Esophagus squamous epithelium (tissue), 5 donors: ENCODE measurements around the gene CPNE7. TPM values are rescaled to one million over a fixed set of nuclear protein-coding genes. Genes with fewer than 3 reads are reported as not detected.

ENCODE experiments used
- DNase-seq: peaks from one replicate; lab custom pipeline; 2025; lab: John Stamatoyannopoulos, UW
- H3K27ac ChIP-seq, 4 donors: fragments of 200-600 bp; sonication (generic); one replicate each; pipeline ENCODE4 v1.5.1; 2016 to 2019; ENCODE audit warnings: mild to moderate bottlenecking in 1 of 4
- H3K27me3 ChIP-seq, 4 donors: fragments of 200-600 bp; sonication (generic); 1 replicate in 3 of 4; 2 replicates in 1 of 4; pipeline versions ENCODE4 v1.5.1 to v1.6.0; 2017 to 2021; ENCODE audit warnings: antibody characterized with exemption in 1 of 4
- H3K36me3 ChIP-seq, 3 donors: fragments of 200-600 bp; sonication (generic); one replicate each; pipeline ENCODE4 v1.5.1; 2016 to 2019
- H3K4me1 ChIP-seq, 3 donors: fragments of 200-600 bp; sonication (generic); one replicate each; pipeline ENCODE4 v1.5.1; 2017 to 2019
- H3K4me3 ChIP-seq, 4 donors: fragments of 200-600 bp; sonication (generic); 1 replicate in 3 of 4; 2 replicates in 1 of 4; pipeline ENCODE4 v1.5.1; 2016 to 2019; ENCODE audit warnings: mild to moderate bottlenecking in 2 of 4, moderate library complexity in 1 of 4
- H3K9me3 ChIP-seq, 3 donors: fragments of 200-600 bp; sonication (generic); one replicate each; pipeline ENCODE4 v1.5.1; 2016 to 2019
- POLR2A ChIP-seq, 4 donors: fragments of 450-650 bp; IDR thresholded peaks; one replicate each; pipeline ENCODE4 v1.6.1; 2017; ENCODE audit warnings: antibody characterized with exemption in 4 of 4, mild to moderate bottlenecking in 4 of 4, moderate library complexity in 3 of 4
- WGBS, 2 donors: methylation state at CpG; one replicate each; pipeline ENCODE4 v1.1.5; 2018; 5-methylcytosine and 5-hydroxymethylcytosine counted together
- intact Hi-C: fragments of 100-400 bp; cut with DNase I; formaldehyde crosslinking; loops from one replicate; pipeline ENCODE4 v1.15.0; 2022
- total RNA-seq, 4 donors: library from RNA; depleted of rRNA; stranded (reverse); fragments of >200 nt; gene quantifications; one replicate each; pipeline ENCODE4 v1.1.0, GENCODE V29; 2016
- TF ChIP-seq, protein P1 (sequence below), 6 experiments: fragments of 450-650 bp in 4 of 6; fragments of 200-600 bp in 2 of 6; sonication (generic) in 2 of 6; IDR thresholded peaks; one replicate each; pipeline ENCODE4 v1.5.1; 2016 to 2019; ENCODE audit warnings: antibody characterized with exemption in 6 of 6, mild to moderate bottlenecking in 4 of 6, moderate library complexity in 4 of 6
- donor health status: DM: yes; HTN: yes; CAD: no.

CPNE7 gene
- total RNA-seq, 4 donors from 2014 or later: 0.45 to 2.9 (median 2.1) TPM

DNA sequence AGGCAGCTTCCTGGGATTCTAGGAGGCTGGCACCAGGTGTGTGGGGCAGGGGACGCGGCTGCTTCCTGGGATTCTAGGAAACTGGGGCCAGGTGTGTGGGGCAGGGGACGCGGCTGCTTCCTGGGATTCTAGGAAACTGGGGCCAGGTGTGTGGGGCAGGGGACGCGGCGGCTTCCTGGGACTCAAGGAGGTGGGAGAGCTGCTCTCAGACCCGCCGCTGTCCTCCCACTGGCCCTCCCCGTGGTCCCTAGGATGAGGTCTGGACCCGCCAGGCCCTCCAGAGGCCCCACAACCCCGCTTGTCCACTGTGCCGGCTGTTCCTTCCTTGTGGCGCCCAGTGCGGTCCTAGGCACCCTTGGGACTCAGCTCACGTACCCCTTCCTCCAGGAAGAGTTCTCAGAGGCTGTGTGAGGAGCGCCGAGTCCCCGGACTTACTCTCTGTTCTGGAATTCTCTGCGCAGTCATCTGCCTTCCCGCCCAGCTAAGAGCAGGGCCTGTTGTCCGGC lies 38.4 kb downstream of the CPNE7 start:
- H3K4me3 ChIP-seq: no peak overlapping the region
- no peaks in the 10 kb centered on the region for H3K9me3 ChIP-seq
- peaks cover 0 to 11% (median 0%) of the 10 kb centered on the region in 3 donors for H3K4me1 ChIP-seq
- no peak overlapping the region for H3K27ac ChIP-seq
- no peak for DNase-seq
- intact Hi-C loops: no loop called here
- H3K36me3 ChIP-seq: no peaks in the 10 kb centered on the region
- H3K27me3 ChIP-seq: peaks cover 0 to 40% (median 0%) of the 10 kb centered on the region in 4 donors
- WGBS, 2 donors: 82 to 92% methylated on average over 3 to 12 of the region's 22 CpGs
- no peak for TF ChIP-seq POLR2A (IDR thresholded peaks at IDR 0.05)
- TF ChIP-seq, protein P1, sequence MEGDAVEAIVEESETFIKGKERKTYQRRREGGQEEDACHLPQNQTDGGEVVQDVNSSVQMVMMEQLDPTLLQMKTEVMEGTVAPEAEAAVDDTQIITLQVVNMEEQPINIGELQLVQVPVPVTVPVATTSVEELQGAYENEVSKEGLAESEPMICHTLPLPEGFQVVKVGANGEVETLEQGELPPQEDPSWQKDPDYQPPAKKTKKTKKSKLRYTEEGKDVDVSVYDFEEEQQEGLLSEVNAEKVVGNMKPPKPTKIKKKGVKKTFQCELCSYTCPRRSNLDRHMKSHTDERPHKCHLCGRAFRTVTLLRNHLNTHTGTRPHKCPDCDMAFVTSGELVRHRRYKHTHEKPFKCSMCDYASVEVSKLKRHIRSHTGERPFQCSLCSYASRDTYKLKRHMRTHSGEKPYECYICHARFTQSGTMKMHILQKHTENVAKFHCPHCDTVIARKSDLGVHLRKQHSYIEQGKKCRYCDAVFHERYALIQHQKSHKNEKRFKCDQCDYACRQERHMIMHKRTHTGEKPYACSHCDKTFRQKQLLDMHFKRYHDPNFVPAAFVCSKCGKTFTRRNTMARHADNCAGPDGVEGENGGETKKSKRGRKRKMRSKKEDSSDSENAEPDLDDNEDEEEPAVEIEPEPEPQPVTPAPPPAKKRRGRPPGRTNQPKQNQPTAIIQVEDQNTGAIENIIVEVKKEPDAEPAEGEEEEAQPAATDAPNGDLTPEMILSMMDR (IDR thresholded peaks at IDR 0.05): no peak

DNA sequence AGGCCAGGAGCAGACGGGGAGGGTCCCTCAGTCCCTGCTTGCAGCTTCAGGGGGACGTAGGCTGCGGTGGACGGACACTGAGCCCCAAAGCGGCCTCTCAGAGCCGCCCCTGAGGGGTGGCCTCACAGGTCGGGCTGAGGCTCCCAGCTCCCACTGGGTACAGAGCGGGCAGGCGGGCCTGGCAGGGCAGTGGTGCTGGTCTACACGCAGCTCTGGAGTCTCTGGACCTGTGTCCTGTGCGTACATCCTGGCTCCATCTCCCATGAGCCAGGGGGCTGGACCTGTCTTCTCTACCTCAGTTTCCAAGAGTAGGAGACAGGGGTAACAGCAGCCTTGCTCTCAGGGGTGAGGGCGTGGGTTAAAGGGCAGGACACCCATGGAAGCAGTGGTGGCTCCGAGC lies 39.6 kb downstream of the CPNE7 start:
- no peak for DNase-seq
- TF ChIP-seq, protein P1 (IDR thresholded peaks at IDR 0.05): no peak
- no peak for TF ChIP-seq POLR2A (IDR thresholded peaks at IDR 0.05)
- intact Hi-C loops: no loop called here
- H3K27ac ChIP-seq: no peak overlapping the region
- WGBS, 2 donors: no CpG with 5 or more reads among the region's 13 CpGs
- peaks cover 0 to 45% (median 0%) of the 10 kb centered on the region in 4 donors for H3K27me3 ChIP-seq
- no peak overlapping the region for H3K4me3 ChIP-seq
- H3K4me1 ChIP-seq: peaks cover 0 to 11% (median 0%) of the 10 kb centered on the region in 3 donors
- H3K9me3 ChIP-seq: no peaks in the 10 kb centered on the region
- no peaks in the 10 kb centered on the region for H3K36me3 ChIP-seq

DNA sequence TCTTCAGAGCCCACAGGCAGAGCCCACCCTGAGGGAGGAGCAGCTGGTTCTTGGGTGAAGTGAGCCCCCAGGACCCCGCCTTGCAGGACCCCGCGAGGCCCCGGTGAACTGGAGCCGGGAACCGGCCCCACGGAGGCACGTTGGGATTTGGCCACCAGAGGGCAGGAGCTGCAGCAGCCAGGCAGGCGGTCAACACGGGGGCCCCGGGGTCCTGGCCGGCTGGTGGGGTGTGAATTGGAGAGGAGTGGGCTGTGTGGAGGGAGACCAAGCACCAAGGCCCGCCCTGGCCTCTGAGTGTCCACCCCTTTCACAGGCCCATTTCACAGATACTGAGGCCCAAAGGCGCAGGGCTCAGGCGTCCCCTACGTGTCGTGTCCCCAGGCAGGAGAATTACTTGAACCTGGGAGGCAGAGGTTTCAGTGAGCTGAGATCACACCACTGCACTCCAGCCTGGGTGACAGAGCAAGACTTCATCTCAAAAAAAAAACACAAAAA lies 40.1 kb downstream of the CPNE7 start:
- Histone ChIP-seq H3K27ac (no peak overlapping the region), H3K9me3 (no peaks in the 10 kb centered on the region), H3K4me1 (peaks cover 0 to 11% (median 0%) of the 10 kb centered on the region in 3 donors), H3K27me3 (peaks cover 0 to 49% (median 0%) of the 10 kb centered on the region in 4 donors), H3K4me3 (no peak overlapping the region), H3K36me3 (no peaks in the 10 kb centered on the region)
- intact Hi-C loops: no loop called here
- 57 to 67% methylated on average over 2 to 8 of the region's 17 CpGs for WGBS, 2 donors
- TF ChIP-seq, protein P1 (IDR thresholded peaks at IDR 0.05): peak; percentile 31 to 71 (median 47)
- no peak for TF ChIP-seq POLR2A (IDR thresholded peaks at IDR 0.05)
- no peak for DNase-seq

DNA sequence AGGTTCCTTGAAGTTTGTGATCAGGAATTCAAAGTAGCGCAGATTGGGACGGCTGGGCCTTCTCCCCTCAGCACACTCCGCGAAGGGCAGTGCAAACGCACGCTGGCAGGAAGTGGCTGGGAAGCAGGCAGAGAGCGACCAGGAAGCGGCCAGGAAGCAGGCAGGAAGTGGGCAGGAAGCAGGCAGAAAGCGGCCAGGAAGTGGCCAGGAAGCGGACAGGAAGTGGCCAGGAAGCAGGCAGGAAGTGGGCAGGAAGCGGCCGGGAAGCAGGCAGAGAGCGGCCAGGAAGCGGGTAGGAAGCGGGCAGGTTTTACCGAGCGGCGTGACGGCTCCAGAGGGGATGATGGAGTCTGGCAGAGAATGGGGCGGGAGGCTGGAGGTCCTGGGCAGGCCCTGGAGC lies 41.1 kb downstream of the CPNE7 start:
- peaks cover 0 to 11% (median 0%) of the 10 kb centered on the region in 3 donors for H3K4me1 ChIP-seq
- DNase-seq: no peak
- H3K9me3 ChIP-seq: no peaks in the 10 kb centered on the region
- no peak overlapping the region for H3K4me3 ChIP-seq
- TF ChIP-seq, protein P1 (IDR thresholded peaks at IDR 0.05): no peak
- TF ChIP-seq POLR2A (IDR thresholded peaks at IDR 0.05): no peak
- 53 to 73% methylated on average over 19 to 20 of the region's 20 CpGs for WGBS, 2 donors
- H3K27me3 ChIP-seq: peaks cover 0 to 58% (median 0%) of the 10 kb centered on the region in 4 donors
- H3K36me3 ChIP-seq: no peaks in the 10 kb centered on the region
- H3K27ac ChIP-seq: peak overlapping the region in 1 of 4 donors; percentile 42
- intact Hi-C loops: no loop called here

DNA sequence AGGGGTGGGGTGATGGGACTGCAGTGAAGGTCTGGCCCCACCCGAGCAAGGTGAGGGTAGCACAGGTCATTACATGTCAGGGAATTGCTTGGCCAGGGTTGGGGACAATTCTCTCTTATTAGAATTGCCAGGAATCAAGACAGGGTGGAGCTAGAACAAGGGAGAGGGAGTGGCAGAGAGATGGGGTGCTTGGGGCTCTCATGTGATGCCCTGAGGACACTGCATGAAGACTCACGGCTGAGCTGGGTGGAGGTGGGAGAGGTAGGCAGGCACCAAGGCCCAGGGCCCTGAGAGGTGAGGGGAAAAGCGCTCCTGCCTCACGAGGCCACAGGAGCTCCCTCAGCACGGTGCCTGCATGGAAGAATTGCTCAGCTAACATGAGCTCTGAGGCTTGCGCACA lies 41.5 kb downstream of the CPNE7 start:
- no peak overlapping the region for H3K4me3 ChIP-seq
- no peaks in the 10 kb centered on the region for H3K36me3 ChIP-seq
- WGBS, 2 donors: 45 to 50% methylated on average over 6 of the region's 6 CpGs
- peak overlapping the region in 1 of 4 donors; percentile 42 for H3K27ac ChIP-seq
- H3K9me3 ChIP-seq: no peaks in the 10 kb centered on the region
- TF ChIP-seq, protein P1 (IDR thresholded peaks at IDR 0.05): no peak
- TF ChIP-seq POLR2A (IDR thresholded peaks at IDR 0.05): no peak
- peaks cover 0 to 11% (median 0%) of the 10 kb centered on the region in 3 donors for H3K4me1 ChIP-seq
- intact Hi-C loops: no loop called here
- peaks cover 0 to 58% (median 0%) of the 10 kb centered on the region in 4 donors for H3K27me3 ChIP-seq
- DNase-seq: no peak
